Measurements from ENCODE around the gene PHOX2A. TPM values are rescaled to one million over a fixed set of nuclear protein-coding genes. Genes with fewer than 3 reads are reported as not detected.

The PHOX2A gene
- total and polyA plus RNA-seq, 2 of the 13 experiments (the other 11 are each of a cell fraction or from before 2014, with no cell fraction given) = not detected

GRCh38 chr11:72217841-72218240 lies 26.1 kb downstream of the PHOX2A start (continued):
- no peak for TF ChIP-seq ZNF704 (CRISPR knock-in tag; IDR thresholded peaks at IDR 0.05; ENCODE audit: borderline replicate concordance)
- no peak for TF ChIP-seq ZNF33A (CRISPR knock-in tag; IDR thresholded peaks at IDR 0.05; ENCODE audit: borderline replicate concordance)
- no peak for TF ChIP-seq RAD21 (CRISPR knock-in tag; IDR thresholded peaks at IDR 0.05)
- no peak for TF ChIP-seq RXRA (CRISPR knock-in tag; IDR thresholded peaks at IDR 0.05)
- TF ChIP-seq KLF12 (CRISPR knock-in tag; IDR thresholded peaks at IDR 0.05; ENCODE audit: borderline replicate concordance) = no peak
- no peak for TF ChIP-seq HNRNPUL1 (IDR thresholded peaks at IDR 0.05; ENCODE audit: low read depth, low read length)

- H3K79me2 ChIP-seq (ENCODE audit: insufficient read depth, low read length) = no peaks in the 10 kb centered on the region
- ChIA-PET POLR2A (no interaction called here), CTCF (ENCODE audit: low intra/inter-chr PET ratio, low total read pairs) (no interaction called here)
- H3K9ac ChIP-seq (ENCODE audit: insufficient read depth, low read depth, low read length) = no peak within 1 kb of the TSS
- H3K9me3 ChIP-seq (ENCODE audit: low read length) = no peaks in the 10 kb centered on the region
- H3K27me3 ChIP-seq (ENCODE audit: control insufficient read depth in 1 of 2, insufficient read depth in 2 of 2, low read length in 2 of 2) = peaks cover 3 to 26% of the 10 kb centered on the region in 2 experiments; a peak in 3 of 5 replicates
- ATAC-seq = no peak
- no peaks in the 10 kb centered on the region for H4K20me1 ChIP-seq (ENCODE audit: insufficient read depth, low read length)
- TF ChIP-seq RNF219 (CRISPR knock-in tag; IDR thresholded peaks at IDR 0.05) (no peak), TBX2 (CRISPR knock-in tag; IDR thresholded peaks at IDR 0.05; ENCODE audit: borderline replicate concordance) (no peak), HNRNPLL (IDR thresholded peaks at IDR 0.05; ENCODE audit: low read depth, low read length, poor library complexity, severe bottlenecking) (no peak), GABPB1 (CRISPR knock-in tag; IDR thresholded peaks at IDR 0.05) (no peak), MAX (IDR thresholded peaks at IDR 0.05) (no peak)
- H3K27ac ChIP-seq (ENCODE audit: extremely low read length, insufficient read depth, low read length) = no peak within 1 kb of the TSS
- no TSS peak for BruUV-seq (replicated peaks)
- H2AFZ ChIP-seq (ENCODE audit: low read length) = no peak within 1 kb of the TSS
- DNase-seq (ENCODE audit: low spot score) = no peak
- no peak within 1 kb of the TSS for H3K4me2 ChIP-seq (ENCODE audit: low read depth, low read length)
- no peak for FAIRE-seq
- intact Hi-C loops (cut with micrococcal nuclease; ENCODE audit: unreplicated experiment) = no loop called here
- no peaks in the 10 kb centered on the region for H3K36me3 ChIP-seq (replicated peaks in 1 of 2; ENCODE audit: control insufficient read depth in 1 of 2, insufficient read depth in 2 of 2, low read length in 2 of 2)
- no peak within 1 kb of the TSS for H3K4me3 ChIP-seq (replicated peaks in 1 of 3; ENCODE audit: insufficient read depth in 1 of 3, low read depth in 2 of 3, low read length in 3 of 3)
- in situ Hi-C loops (cut with HindIII; ENCODE audit: extremely low pct_ligation_motif_present, low pct_unique_long_range_greater_than_20kb) = no loop called here
- H3K4me1 ChIP-seq (ENCODE audit: insufficient read depth, low read length) = peaks cover 6% of the 10 kb centered on the region
- WGBS (ENCODE audit: low lambda C conversion rate) = 50% methylated on average over 6 of the region's 6 CpGs
Observed at GRCh38 chr11:72216638-72217037, 27.3 kb downstream of the PHOX2A start, which contains the start of gene FOLR2. TSS of gene FOLR2 (plus strand) at chr11:72216794. CDS start at chr11:72218585, 1,791 bp downstream.
